MCF 10A (cell line): ENCODE measurements around the gene YRDC. TPM values are rescaled to one million over a fixed set of nuclear protein-coding genes. Genes with fewer than 3 reads are reported as not detected.

Experiments used
- BruUV-seq: library from RNA; stranded (reverse); fragments of 400-500 nt; replicated peaks from 2 replicates; lab custom pipeline; 2021; lab: Mats Ljungman, UMichigan
- CTCF ChIA-PET: fragments of 300-600 bp; sonication (Branson Sonifier 250); formaldehyde crosslinking; extraction: SDS; loops from one replicate; lab custom pipeline; 2021; ENCODE audit warnings: antibody characterized with exemption, inconsistent platforms; lab: Yijun Ruan, JAX
- POLR2A ChIA-PET: fragments of 300-600, 350-650 bp; sonication (Branson Sonifier 250); formaldehyde crosslinking; extraction: SDS; loops from one replicate; lab custom pipeline; 2020; ENCODE audit warnings: antibody characterized with exemption, inconsistent platforms; lab: Yijun Ruan, JAX
- DNase-seq: peaks from one replicate; pipeline ENCODE4 v3.0.0-alpha.2; 2018; ENCODE audit not compliant: unreplicated experiment
- H3K27ac Mint-ChIP-seq: one replicate; pipeline ENCODE4 v1.8.0; 2022; ENCODE audit warnings: mild to moderate bottlenecking, low read depth, mixed read lengths; ENCODE audit not compliant: unreplicated experiment
- H3K27me3 Mint-ChIP-seq: one replicate; pipeline ENCODE4 v1.8.0; 2022; ENCODE audit warnings: mixed read lengths; ENCODE audit not compliant: insufficient read depth, unreplicated experiment
- H3K36me3 Mint-ChIP-seq: one replicate; pipeline ENCODE4 v1.8.0; 2022; ENCODE audit warnings: mild to moderate bottlenecking, moderate library complexity, mixed read lengths; ENCODE audit not compliant: insufficient read depth, unreplicated experiment
- H3K4me1 Mint-ChIP-seq: one replicate; pipeline ENCODE4 v1.8.0; 2022; ENCODE audit warnings: mixed read lengths; ENCODE audit not compliant: insufficient read depth, unreplicated experiment
- H3K4me3 Mint-ChIP-seq: one replicate; pipeline ENCODE4 v1.8.0; 2022; ENCODE audit warnings: mild to moderate bottlenecking, moderate library complexity, mixed read lengths; ENCODE audit not compliant: unreplicated experiment
- H3K9me3 Mint-ChIP-seq: one replicate; pipeline ENCODE4 v1.8.0; 2022; ENCODE audit warnings: mixed read lengths; ENCODE audit not compliant: unreplicated experiment
- intact Hi-C: fragments of 100-400 bp; cut with micrococcal nuclease; formaldehyde crosslinking; loops from 2 replicates; pipeline ENCODE4 v1.14.1; 2022
- total RNA-seq: library from RNA; stranded (reverse); gene quantifications from 2 replicates; pipeline ENCODE4 v1.2.3, GENCODE V29; 2022
- TF ChIP-seq, protein P1 (sequence below): fragments of 200-600 bp; IDR thresholded peaks from one replicate; pipeline ENCODE4 v1.8.0; 2022; ENCODE audit warnings: antibody characterized with exemption, mild to moderate bottlenecking; ENCODE audit not compliant: unreplicated experiment

YRDC gene
- total RNA-seq, 1 experiment from 2014 or later: 41.5 TPM

DNA sequence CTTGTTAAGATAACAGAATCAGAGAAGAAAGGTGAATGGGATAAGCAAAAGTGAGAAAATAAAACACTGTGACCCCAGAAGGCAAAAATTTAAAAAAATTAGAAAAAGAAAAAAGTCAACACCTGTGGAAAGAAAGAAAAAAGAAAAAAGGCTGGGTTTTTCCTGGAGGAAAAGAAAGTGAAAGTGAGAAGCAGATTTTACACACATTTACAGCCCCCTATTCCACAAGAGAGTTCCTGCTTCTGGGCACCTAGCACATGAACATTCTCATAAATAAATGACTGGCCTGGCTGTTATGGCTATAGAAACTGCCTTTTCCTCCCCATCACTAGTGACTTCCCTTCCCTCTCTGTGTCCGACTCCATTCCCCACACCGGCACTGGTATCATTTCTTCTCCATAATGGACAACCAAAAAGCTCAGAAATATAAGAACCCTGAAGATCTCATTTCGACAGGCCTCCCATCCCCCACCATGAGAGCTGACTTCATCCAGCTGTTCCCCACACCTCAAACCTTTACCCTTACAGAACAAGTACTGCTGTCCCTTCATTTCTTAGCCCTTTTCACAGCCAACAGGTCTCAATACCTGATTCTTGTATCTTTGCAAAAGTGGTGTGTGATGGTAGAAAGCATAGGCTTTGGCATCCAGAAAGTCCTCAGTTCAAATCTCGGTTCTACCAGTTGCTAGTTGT is 38.8 kb upstream of the YRDC start:
- Mint-ChIP-seq H3K27ac (peak overlapping the region; percentile 68), H3K4me1 (peaks cover 34% of the 10 kb centered on the region), H3K36me3 (peaks cover 51% of the 10 kb centered on the region), H3K9me3 (no peaks in the 10 kb centered on the region), H3K4me3 (no peak overlapping the region), H3K27me3 (no peaks in the 10 kb centered on the region)
- intact Hi-C loops: no loop called here
- ChIA-PET CTCF (interaction anchor here (0.6 to 2.5 kb wide), 2 partner anchors 13 to 73 kb away, joined by 3 to 9 read pairs; no protein-coding TSS in a partner anchor), POLR2A (interaction anchor here (0.6 to 2.7 kb wide), 4 partner anchors 12 to 157 kb away, joined by 3 to 9 read pairs (median 4); partner anchors contain the start of gene MTF1)
- no peak for DNase-seq
- TF ChIP-seq, protein P1, sequence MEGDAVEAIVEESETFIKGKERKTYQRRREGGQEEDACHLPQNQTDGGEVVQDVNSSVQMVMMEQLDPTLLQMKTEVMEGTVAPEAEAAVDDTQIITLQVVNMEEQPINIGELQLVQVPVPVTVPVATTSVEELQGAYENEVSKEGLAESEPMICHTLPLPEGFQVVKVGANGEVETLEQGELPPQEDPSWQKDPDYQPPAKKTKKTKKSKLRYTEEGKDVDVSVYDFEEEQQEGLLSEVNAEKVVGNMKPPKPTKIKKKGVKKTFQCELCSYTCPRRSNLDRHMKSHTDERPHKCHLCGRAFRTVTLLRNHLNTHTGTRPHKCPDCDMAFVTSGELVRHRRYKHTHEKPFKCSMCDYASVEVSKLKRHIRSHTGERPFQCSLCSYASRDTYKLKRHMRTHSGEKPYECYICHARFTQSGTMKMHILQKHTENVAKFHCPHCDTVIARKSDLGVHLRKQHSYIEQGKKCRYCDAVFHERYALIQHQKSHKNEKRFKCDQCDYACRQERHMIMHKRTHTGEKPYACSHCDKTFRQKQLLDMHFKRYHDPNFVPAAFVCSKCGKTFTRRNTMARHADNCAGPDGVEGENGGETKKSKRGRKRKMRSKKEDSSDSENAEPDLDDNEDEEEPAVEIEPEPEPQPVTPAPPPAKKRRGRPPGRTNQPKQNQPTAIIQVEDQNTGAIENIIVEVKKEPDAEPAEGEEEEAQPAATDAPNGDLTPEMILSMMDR: no peak
- BruUV-seq: no TSS peak

DNA sequence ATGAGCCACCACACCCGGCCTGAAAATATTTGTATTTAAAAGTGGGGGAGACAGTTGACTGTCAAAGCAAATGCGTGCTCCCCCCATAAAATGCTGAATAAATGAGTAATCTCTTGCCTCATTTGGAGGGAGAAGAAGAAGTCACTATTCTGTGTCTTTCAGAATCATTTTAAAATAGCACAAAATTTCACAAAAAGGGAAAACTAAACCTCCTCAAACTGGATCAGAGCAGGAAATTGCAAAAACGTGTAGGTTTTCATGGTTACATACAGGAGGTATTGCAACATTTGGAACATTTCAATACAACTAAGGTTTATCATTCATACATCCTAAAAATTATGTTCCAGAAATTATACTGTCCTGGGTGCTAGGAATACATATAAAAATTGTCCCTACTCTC is 37.8 kb upstream of the YRDC start:
- DNase-seq: peak; percentile 42
- H3K27me3 Mint-ChIP-seq: no peaks in the 10 kb centered on the region
- no peaks in the 10 kb centered on the region for H3K9me3 Mint-ChIP-seq
- TF ChIP-seq, protein P1: no peak
- POLR2A ChIA-PET: interaction anchor here (0.8 to 2.7 kb wide), 4 partner anchors 8 to 156 kb away, joined by 3 to 9 read pairs (median 5); partner anchors contain the start of gene MTF1
- intact Hi-C loops: no loop called here
- CTCF ChIA-PET: interaction anchor here (0.6 to 2.5 kb wide), 2 partner anchors 14 to 72 kb away, joined by 3 to 9 read pairs; no protein-coding TSS in a partner anchor
- no TSS peak for BruUV-seq
- H3K27ac Mint-ChIP-seq: peak overlapping the region; percentile 68
- H3K36me3 Mint-ChIP-seq: peaks cover 56% of the 10 kb centered on the region
- no peak overlapping the region for H3K4me3 Mint-ChIP-seq
- H3K4me1 Mint-ChIP-seq: peaks cover 34% of the 10 kb centered on the region

DNA sequence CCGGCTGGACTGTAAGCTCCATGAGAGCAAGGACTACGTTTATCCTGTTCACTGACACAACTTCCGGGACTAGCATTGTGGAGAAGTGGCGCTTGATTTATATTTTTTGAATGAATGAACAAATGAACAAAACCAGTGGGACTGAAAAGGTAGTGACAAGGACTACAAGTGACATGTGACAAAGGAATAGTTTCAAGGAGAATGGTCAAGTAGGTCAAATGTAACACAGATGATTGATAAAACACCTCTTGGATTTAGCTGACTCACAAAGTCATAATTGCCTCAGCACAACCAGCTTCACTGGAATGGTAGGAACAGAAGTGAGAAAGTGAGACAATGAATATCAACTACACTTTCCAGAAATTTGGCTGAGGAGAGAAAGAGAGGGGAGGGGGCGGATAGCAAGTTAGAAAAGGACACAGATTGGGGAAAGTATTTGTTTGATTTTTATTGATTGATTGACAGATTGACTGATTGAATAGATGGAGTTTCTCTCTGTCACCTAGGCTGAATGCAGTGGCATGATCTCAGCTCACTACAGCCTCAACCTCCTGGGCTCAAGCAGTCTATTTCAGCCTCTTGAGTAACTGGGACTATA is 37.1 kb upstream of the YRDC start:
- Mint-ChIP-seq H3K4me1 (peaks cover 34% of the 10 kb centered on the region), H3K27ac (peak overlapping the region; percentile 68), H3K36me3 (peaks cover 56% of the 10 kb centered on the region), H3K9me3 (no peaks in the 10 kb centered on the region), H3K4me3 (no peak overlapping the region), H3K27me3 (no peaks in the 10 kb centered on the region)
- TF ChIP-seq, protein P1: no peak
- intact Hi-C loops: no loop called here
- no TSS peak for BruUV-seq
- ChIA-PET CTCF (interaction anchor here (0.7 to 2.5 kb wide), 3 partner anchors 15 to 1329 kb away, joined by 4 to 9 read pairs (median 4); no protein-coding TSS in a partner anchor), POLR2A (interaction anchor here (1.4 to 1.7 kb wide), 3 partner anchors 9 to 16 kb away, joined by 3 to 11 read pairs (median 7); partner anchors contain the start of gene MTF1)
- DNase-seq: no peak

DNA sequence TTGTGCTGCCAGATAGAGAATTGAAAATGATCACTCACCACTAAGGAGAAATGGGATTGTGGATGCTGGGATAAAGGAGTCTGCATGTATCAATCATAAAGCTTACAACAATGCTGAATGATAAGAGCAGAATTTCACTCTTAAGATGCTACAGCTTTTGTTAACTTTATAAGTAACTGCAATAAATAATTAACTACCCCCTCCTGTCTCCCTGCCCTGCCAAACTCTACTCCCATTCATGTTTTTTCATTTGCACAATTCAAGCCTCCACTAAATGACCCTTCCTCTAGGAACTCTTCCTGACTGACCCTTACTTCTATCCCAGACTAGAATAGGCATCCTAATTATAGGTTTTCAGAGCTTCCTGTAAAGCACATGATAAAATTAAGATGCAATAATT is 36.5 kb upstream of the YRDC start:
- Mint-ChIP-seq H3K4me1 (peaks cover 34% of the 10 kb centered on the region), H3K4me3 (no peak overlapping the region), H3K9me3 (no peaks in the 10 kb centered on the region), H3K36me3 (peaks cover 62% of the 10 kb centered on the region), H3K27ac (peak overlapping the region; percentile 68), H3K27me3 (no peaks in the 10 kb centered on the region)
- CTCF ChIA-PET: interaction anchor here (0.7 to 2.5 kb wide), 3 partner anchors 16 to 1328 kb away, joined by 4 to 9 read pairs (median 4); no protein-coding TSS in a partner anchor
- TF ChIP-seq, protein P1: no peak
- BruUV-seq: no TSS peak
- intact Hi-C loops: no loop called here
- POLR2A ChIA-PET: interaction anchor here (1.4 to 1.7 kb wide), 3 partner anchors 9 to 16 kb away, joined by 3 to 11 read pairs (median 7); partner anchors contain the start of gene MTF1
- no peak for DNase-seq
